Amniotic epithelial cell (primary cell): ENCODE results near the gene UGT1A5.
"Not testable (repeated sequence)": the region's sequence is repeated elsewhere in the genome, so short reads cannot be mapped to it uniquely, and the experiment has no call there.

Source experiments
- DNase-seq: peaks from one replicate; pipeline ENCODE4 v3.0.0-alpha.2; 2010; ENCODE audit warnings: low read depth

The UGT1A5 gene

GRCh38 chr2:233745838-233746237, 33.1 kb downstream of the UGT1A5 start:
- not testable (repeated sequence) for DNase-seq

- peak; percentile 1 for DNase-seq
Measured at GRCh38 chr2:233746475-233747282, 34.0 kb downstream of the UGT1A5 start.

GRCh38 chr2:233747283-233747544, 34.5 kb downstream of the UGT1A5 start:
- no peak for DNase-seq

- not testable (repeated sequence) for DNase-seq
Measured at GRCh38 chr2:233750689-233751088, 38.0 kb downstream of the UGT1A5 start.

- DNase-seq: not testable (repeated sequence)
Measured at GRCh38 chr2:233751212-233752009, 38.7 kb downstream of the UGT1A5 start.

GRCh38 chr2:233754872-233755611, 42.3 kb downstream of the UGT1A5 start:
- no peak for DNase-seq

- no peak for DNase-seq
Measured at GRCh38 chr2:233756429-233757081, 43.8 kb downstream of the UGT1A5 start.

- DNase-seq: no peak
Measured at GRCh38 chr2:233758141-233758540, 45.4 kb downstream of the UGT1A5 start.

GRCh38 chr2:233758849-233759248, 46.1 kb downstream of the UGT1A5 start:
- DNase-seq: no peak

GRCh38 chr2:233760043-233760442, 47.3 kb downstream of the UGT1A5 start, which contains the start of gene UGT1A1:
Gene UGT1A1, plus strand, starts transcription at chr2:233760270. Its CDS starts 18 bp downstream, at chr2:233760288.
- no peak for DNase-seq

GRCh38 chr2:233761040-233761769, 48.5 kb downstream of the UGT1A5 start:
- peak; percentile 60 for DNase-seq

GRCh38 chr2:233764264-233764663, 51.6 kb downstream of the UGT1A5 start:
- DNase-seq: peak; percentile 55

GRCh38 chr2:233764761-233765160, 52.1 kb downstream of the UGT1A5 start:
- DNase-seq: no peak

GRCh38 chr2:233766416-233766815, 53.7 kb downstream of the UGT1A5 start:
- no peak for DNase-seq

- no peak for DNase-seq
Measured at GRCh38 chr2:233768076-233768475, 55.4 kb downstream of the UGT1A5 start.

GRCh38 chr2:233769260-233769659, 56.6 kb downstream of the UGT1A5 start:
- no peak for DNase-seq

- no peak for DNase-seq
Measured at GRCh38 chr2:233772153-233772552, 59.4 kb downstream of the UGT1A5 start.

GRCh38 chr2:233772583-233772982, 59.9 kb downstream of the UGT1A5 start:
- no peak for DNase-seq

GRCh38 chr2:233773854-233774253, 61.1 kb downstream of the UGT1A5 start:
- no peak for DNase-seq

- DNase-seq: no peak
Measured at GRCh38 chr2:233775414-233775813, 62.7 kb downstream of the UGT1A5 start.

- no peak for DNase-seq
Measured at GRCh38 chr2:233778030-233778429, 65.3 kb downstream of the UGT1A5 start, which contains the start of gene MROH2A. Gene MROH2A, plus strand, starts transcription at chr2:233778330. Its CDS starts 1,029 bp downstream, at chr2:233779359.
